ENCODE data around the gene CEP295NL.
A peak's percentile ranks its signal among the peaks of the same experiment; 100 is the strongest.

The CEP295NL gene

DNA sequence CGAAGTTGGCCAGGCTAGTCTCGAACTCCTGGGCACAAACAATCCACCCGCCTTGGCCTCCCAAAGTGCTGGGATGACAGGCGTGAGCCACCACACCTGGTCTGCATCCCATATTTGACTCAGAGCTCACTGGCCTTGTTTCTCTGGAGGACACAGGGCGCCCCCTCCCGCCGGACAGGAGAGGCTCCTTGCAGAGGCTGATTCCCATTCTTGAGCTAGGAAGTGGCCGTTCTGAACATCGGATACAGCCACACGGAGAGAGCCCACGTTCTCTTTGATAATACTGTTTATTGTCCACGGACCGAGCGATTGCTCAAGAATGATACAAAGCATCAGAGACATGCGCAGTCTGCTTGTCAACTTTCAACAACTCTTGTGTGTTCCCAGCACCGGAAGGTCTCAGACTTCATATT lies 50.3 kb downstream of the CEP295NL start:
- DNase-seq (ENCODE audit: low read depth) = no peak
- TF ChIP-seq, protein P1, sequence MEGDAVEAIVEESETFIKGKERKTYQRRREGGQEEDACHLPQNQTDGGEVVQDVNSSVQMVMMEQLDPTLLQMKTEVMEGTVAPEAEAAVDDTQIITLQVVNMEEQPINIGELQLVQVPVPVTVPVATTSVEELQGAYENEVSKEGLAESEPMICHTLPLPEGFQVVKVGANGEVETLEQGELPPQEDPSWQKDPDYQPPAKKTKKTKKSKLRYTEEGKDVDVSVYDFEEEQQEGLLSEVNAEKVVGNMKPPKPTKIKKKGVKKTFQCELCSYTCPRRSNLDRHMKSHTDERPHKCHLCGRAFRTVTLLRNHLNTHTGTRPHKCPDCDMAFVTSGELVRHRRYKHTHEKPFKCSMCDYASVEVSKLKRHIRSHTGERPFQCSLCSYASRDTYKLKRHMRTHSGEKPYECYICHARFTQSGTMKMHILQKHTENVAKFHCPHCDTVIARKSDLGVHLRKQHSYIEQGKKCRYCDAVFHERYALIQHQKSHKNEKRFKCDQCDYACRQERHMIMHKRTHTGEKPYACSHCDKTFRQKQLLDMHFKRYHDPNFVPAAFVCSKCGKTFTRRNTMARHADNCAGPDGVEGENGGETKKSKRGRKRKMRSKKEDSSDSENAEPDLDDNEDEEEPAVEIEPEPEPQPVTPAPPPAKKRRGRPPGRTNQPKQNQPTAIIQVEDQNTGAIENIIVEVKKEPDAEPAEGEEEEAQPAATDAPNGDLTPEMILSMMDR (IDR thresholded peaks at IDR 0.05; ENCODE audit: control insufficient read depth, insufficient read depth, low read depth, low read length, missing control alignments) = peak; percentile 7
- no peak overlapping the region for H3K4me3 ChIP-seq (ENCODE audit: control insufficient read depth, low read depth, low read length)

DNA sequence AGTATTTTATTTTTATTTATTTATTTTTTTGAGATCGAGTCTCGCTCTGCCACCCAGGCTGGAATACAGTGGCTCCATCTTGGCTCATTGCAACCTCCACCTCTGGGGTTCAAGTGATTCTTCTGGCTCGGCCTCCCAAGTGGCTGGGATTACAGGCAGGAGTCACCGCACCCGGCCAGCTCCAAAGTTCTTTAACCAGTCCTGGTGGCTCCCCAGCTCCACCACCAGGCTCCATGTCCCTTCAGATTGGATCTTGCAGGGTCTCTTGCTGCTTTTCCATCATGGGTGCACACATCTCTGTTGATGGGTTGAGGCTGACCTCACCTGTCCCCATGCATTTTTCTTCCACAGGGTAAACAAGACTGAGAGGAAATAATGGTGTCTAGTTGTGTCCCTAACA lies 54.0 kb downstream of the CEP295NL start:
- no peak overlapping the region for H3K4me3 ChIP-seq (ENCODE audit: control insufficient read depth, low read depth, low read length)
- TF ChIP-seq, protein P1 (IDR thresholded peaks at IDR 0.05; ENCODE audit: control insufficient read depth, insufficient read depth, low read depth, low read length, missing control alignments) = no peak
- no peak for DNase-seq (ENCODE audit: low read depth)

DNA sequence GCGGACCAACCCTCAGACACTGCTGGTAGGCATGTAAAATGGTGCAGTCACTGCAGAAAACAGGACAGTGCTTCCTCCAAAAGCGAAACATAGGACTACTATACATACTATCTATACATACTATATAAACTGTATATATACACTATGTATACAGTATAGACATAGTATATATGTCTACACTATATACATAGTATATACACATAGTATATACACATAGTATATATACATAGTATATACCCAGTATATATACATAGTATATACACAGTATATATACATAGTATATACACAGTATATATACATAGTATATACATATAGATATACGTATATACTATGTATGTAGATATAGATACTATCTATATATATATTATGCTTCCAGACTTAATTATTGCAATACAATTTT lies 55.9 kb downstream of the CEP295NL start:
- DNase-seq (ENCODE audit: low read depth) = no peak
- TF ChIP-seq, protein P1 (IDR thresholded peaks at IDR 0.05; ENCODE audit: control insufficient read depth, insufficient read depth, low read depth, low read length, missing control alignments) = no peak
- H3K4me3 ChIP-seq (ENCODE audit: control insufficient read depth, low read depth, low read length) = no peak overlapping the region

DNA sequence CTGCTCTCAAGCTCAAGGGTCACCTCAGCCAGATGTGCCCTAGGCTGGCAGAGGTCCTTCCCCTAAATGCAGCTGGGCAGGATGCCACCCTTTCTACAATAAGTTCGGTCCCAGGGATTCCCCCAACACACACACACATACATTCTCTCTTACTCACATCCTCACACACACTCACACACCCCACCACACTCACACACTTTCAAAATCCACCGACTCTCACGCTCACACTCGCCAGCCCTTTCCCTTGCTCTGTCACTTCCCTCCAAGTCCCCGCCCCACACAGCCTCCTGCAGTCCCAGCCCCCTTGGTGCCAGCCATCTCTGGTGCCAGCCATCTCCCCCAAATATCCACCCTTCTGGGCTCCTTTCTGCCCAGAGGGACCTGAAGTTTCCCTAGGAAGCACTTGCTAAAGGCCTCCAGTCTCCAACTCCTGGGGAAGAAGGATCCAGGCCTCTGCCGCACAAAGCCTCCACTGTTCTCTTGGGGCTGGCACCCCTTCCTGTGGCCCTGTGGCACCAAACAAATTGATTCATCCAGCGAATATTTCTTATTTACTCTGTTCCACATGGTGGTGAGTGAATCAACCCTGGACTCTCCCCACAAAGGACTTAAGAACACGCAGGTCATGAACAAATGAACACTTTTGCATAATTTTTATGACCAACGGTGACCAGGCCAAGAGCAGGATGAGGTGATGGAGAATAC lies 58.5 kb downstream of the CEP295NL start:
- no peak overlapping the region for H3K4me3 ChIP-seq (ENCODE audit: control insufficient read depth, low read depth, low read length)
- no peak for DNase-seq (ENCODE audit: low read depth)
- TF ChIP-seq, protein P1 (IDR thresholded peaks at IDR 0.05; ENCODE audit: control insufficient read depth, insufficient read depth, low read depth, low read length, missing control alignments) = no peak

DNA sequence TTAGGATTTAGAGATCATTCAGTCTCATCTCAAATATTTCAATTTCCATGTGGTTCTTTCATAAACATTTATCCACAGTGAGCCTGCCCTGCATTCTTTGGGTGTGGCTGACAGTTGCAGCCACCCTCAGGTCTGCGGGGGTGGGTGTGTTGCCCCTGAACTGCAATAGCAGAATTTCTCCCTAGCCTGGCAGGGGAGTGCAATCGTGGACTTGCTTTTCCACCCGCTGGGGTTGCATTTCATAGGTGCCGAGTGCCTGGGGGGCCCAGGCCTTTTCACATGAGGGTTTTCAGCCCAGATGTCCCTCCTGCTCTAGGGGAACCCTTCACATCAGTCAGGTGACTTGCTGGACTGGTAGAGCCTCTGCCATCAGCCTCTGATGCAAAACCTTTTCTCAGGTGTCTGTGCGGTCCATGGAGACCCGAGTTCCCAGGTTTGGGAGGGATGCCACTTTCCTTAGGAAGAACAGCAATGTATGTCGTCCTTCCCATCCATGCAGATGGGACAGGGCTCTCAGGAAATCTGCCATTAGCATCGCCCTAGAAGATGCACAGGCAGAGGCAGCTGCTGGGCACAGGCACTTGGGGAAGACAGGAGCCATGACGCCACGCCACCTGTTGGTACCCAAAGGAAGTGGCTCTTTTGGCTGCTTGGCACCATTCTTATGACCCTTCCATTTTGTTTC lies 60.0 kb downstream of the CEP295NL start:
- TF ChIP-seq, protein P1 (IDR thresholded peaks at IDR 0.05; ENCODE audit: control insufficient read depth, insufficient read depth, low read depth, low read length, missing control alignments) = peak; percentile 57
- no peak overlapping the region for H3K4me3 ChIP-seq (ENCODE audit: control insufficient read depth, low read depth, low read length)
- no peak for DNase-seq (ENCODE audit: low read depth)

DNA sequence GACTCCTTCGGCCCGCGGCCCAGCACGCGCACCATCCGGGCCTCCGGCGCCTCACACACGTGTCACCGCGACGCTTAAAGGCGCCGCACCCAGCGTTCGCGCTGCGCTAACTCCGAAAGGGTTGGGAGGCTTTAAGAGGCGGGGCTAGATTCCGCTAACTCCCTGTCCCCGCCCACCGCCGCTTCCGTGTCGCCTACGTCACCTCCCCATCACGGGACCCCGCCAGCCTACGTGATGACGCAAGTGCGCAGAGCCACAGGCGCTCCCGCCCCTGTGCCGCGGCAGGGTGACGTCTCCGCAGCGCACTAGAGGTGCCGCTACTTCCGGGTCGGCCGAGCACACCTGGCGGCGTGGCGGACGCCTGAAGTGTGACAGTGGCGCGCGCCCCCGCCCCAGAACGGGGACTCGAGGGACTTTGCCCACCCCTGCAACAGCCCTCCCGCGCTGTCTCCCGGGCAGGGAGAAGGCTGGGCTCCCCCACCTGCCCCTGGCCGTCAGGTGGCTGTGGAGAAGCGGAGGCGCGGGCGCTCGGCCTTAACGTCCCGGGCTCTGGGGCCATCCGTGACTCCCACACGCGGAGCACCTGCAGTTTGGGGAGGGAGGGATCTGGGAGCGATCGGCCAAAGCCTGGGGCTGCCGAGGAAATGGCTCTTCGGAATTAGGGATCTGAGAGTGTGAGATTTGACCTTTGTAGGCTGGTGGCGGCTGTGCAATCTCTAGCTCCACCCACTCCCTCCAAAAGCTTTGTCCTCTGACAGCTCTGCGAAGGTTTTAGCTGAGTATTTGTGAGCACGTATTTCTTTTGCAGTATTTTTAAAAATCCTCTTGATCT lies 62.0 kb downstream of the CEP295NL start, which contains the start of gene USP36:
USP36 (minus strand) TSS at position 35 of the 832 bp plus-strand sequence. CDS start 4,451 bp downstream, outside the sequence.
- H3K4me3 ChIP-seq (ENCODE audit: control insufficient read depth, low read depth, low read length) = peak within 1 kb of the TSS; percentile 90
- TF ChIP-seq, protein P1 (IDR thresholded peaks at IDR 0.05; ENCODE audit: control insufficient read depth, insufficient read depth, low read depth, low read length, missing control alignments) = no peak
- peak; percentile 95 for DNase-seq (ENCODE audit: low read depth)

Measured in AG09309 (cell line).